Hepatic stellate cell (primary cell): ENCODE data around the gene TBC1D23.

Source experiments
- DNase-seq: peaks from one replicate; pipeline ENCODE4 v3.0.0; 2011; ENCODE audit warnings: low spot score

TBC1D23 gene

DNA sequence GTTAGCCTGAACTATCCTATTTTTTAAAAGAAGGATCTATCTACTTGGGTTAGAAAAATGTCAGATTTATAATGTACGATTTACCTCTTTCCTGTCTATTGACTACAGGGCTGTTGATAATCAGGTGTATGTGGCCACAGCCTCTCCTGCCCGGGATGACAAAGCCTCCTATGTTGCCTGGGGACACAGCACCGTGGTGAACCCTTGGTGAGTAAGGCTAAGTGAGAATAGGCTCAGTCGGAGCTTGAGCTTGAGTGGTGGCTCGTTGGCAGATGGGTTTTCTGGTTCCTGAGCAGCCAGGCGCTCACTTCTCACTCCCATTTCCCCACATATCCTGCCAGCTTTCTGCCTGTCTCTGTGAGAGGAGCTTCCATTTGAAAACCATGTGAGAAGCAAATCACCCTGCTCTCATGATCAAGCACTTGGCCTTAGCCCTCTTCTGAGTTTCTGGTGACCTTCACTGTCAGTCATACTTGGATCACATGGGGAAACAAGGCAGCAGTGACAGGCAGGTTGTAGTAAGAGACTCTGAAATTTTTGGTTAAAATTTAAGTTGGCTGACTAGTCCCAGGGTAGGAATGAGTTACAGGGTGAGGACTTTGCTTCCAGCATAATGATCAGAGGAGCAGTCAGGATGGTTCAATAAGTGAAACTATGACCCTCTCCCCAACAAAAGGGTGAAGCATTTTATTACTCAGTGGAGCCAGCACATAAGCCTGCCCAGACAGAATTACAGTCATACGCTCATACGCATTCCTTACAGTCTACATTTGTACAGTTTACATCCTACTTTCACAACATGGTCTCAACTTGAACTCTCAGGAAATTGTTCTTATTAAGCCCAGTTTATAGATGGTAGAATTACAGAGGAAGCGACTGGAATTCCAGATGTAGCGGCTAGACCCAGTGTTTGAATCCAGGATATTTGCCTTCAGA is 91.8 kb downstream of the TBC1D23 start:
- DNase-seq = no peak

GRCh38 chr3:100354850-100355249 is 94.1 kb downstream of the TBC1D23 start:
- no peak for DNase-seq

DNA sequence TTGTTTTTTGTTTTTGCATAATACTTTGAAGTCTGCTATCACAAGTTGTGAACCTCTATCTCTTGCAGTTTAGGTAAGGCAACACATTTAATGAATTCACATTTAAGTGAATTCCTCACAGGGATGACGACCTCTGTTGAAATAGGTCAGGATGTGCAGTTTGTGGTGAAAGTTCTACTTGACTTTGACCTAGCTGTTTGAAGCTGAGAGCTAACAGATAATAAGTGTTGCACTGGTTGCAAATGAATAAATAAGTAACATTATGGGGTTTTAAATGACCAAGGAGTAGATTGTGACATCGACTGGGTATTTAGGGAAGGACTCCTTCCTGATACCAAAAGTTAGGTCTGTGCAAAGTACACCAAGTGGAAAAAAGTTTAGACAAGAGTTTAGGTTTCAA is 97.6 kb downstream of the TBC1D23 start:
- no peak for DNase-seq

DNA sequence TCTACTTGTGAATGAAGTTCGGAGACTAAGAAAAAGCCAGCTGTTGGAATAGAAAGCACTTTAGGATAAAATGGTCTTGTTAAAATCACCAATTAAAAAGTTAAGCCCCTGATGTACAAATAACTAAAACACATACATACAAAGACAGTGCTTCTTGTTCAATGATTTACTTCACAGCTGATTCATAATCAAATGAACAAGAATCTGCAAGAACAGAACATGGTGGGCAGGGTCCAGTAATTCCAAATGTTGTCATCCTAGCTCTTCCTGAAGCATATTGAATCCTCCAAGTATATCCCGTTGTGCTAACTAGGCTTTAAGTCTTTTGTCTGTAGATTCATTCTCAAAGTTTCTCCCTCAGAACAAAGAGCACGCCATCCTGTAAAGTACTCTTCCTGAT is 98.2 kb downstream of the TBC1D23 start:
- no peak for DNase-seq

GRCh38 chr3:100360757-100361496 is 100.1 kb downstream of the TBC1D23 start:
- DNase-seq = no peak

GRCh38 chr3:100361897-100362296 is 101.1 kb downstream of the TBC1D23 start:
- no peak for DNase-seq

DNA sequence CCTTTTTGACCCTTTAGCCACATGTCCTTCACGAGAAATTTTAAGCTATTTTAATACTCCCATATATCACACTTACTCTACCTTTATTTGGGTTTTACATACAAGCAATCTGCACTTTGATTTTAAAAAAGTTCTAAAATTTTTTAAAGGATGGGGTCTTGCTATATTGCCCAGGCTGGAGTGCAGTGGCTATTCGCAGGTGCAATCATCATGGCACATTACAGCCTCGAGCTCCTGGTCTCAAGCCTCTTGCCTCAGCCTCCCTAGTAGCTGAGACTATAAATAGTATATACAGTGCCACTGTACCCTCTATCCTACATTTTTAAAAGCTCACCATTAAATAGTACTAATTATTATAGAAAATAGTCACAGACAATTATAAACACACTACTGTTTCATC is 103.6 kb downstream of the TBC1D23 start:
- no peak for DNase-seq

DNA sequence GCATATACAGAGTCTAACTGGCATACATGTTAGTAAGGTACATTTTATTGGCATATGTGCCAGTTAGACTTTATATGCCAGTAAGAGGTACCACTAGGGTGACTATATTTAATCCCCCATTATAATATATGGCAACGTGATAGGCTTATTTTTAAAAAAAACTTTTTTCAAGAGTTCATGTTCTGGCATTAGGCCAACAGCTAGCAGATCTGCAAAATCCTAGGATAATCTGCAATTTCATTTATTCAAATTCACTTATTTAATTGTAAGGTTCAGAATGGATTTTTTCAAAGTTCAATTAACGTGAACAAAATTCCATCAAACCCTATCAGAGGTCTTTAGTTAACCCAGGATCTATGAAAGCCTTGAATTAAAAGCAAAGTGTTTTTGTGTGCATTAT is 105.6 kb downstream of the TBC1D23 start:
- no peak for DNase-seq

- no peak for DNase-seq
Observed at GRCh38 chr3:100368441-100368840, 107.6 kb downstream of the TBC1D23 start.

DNA sequence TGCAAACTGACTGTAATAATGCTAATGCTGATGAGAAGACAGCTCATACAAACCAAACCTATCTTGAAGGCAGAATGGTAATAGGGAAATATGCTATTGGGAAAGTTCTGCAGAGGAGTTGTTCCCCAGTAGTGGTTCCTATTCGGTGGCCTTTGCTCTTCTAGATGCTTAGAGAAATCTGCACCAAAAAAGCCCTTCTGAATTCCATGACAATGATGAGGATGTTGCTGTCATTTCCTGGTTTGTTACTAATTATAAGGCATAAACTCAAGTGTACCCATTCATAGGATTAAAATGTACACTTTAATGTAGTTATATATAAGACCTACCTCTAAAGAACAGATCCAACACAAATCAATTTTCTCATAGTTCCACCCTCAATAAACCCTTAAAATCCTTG is 110.0 kb downstream of the TBC1D23 start:
- no peak for DNase-seq

DNA sequence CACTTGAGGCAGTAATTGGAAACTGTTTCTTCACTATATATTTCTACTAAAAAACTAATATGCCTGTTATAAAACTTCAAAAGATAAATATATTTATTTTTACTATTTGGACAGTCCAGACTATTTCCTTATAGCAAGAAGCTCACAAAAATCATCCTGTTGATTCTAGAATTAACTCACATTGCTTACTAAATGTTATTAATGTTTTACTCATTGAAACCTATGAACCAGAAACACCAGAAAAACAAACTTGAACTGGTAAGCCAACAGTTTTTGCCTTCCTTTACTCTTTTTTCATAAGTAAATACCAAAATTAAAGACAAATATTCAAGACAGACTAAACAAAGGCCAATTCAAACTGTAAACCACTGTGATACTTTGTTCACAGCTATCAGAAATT is 113.7 kb downstream of the TBC1D23 start:
- no peak for DNase-seq
